WTC11 (cell line): Measurements from ENCODE around the gene CITED4.

Experiments used
- ATF2 ChIP-seq: sonication (generic); formaldehyde crosslinking; IDR thresholded peaks from 2 replicates; pipeline ENCODE4 v1.8.1; 2022; ENCODE audit warnings: low read depth, missing genetic modification reagents, borderline replicate concordance
- CTCF ChIP-seq: fragments of 200-600 bp; IDR thresholded peaks from 2 replicates; pipeline ENCODE4 v1.8.0; 2022; ENCODE audit warnings: antibody characterized with exemption
- E2F1 ChIP-seq: sonication (generic); formaldehyde crosslinking; IDR thresholded peaks from 2 replicates; pipeline ENCODE4 v1.8.0; 2022; ENCODE audit warnings: mild to moderate bottlenecking, missing genetic modification reagents
- FOXJ3 ChIP-seq: sonication (generic); formaldehyde crosslinking; IDR thresholded peaks from 2 replicates; pipeline ENCODE4 v1.9.0; 2021; ENCODE audit warnings: missing genetic modification reagents, mild to moderate bottlenecking, borderline replicate concordance
- MAX ChIP-seq: sonication (generic); formaldehyde crosslinking; IDR thresholded peaks from 2 replicates; pipeline ENCODE4 v1.8.0; 2022; ENCODE audit warnings: mild to moderate bottlenecking, missing genetic modification reagents
- MLX ChIP-seq: sonication (generic); formaldehyde crosslinking; IDR thresholded peaks from 2 replicates; pipeline ENCODE4 v1.8.1; 2023; ENCODE audit warnings: mild to moderate bottlenecking, missing genetic modification reagents, moderate library complexity
- TEAD1 ChIP-seq: sonication (generic); formaldehyde crosslinking; IDR thresholded peaks from 2 replicates; pipeline ENCODE4 v1.8.0; 2022; ENCODE audit warnings: mild to moderate bottlenecking, missing genetic modification reagents
- USF2 ChIP-seq: sonication (generic); formaldehyde crosslinking; IDR thresholded peaks from 2 replicates; pipeline ENCODE4 v1.8.1; 2023; ENCODE audit warnings: mild to moderate bottlenecking, missing genetic modification reagents, moderate library complexity

- no peak for TF ChIP-seq CTCF
- TF ChIP-seq FOXJ3: no peak
- no peak for TF ChIP-seq USF2
- TF ChIP-seq E2F1 (CRISPR knock-in tag): no peak
- TF ChIP-seq MAX (CRISPR knock-in tag): no peak
- no peak for TF ChIP-seq MLX
- TF ChIP-seq ATF2 (CRISPR knock-in tag): no peak
- no peak for TF ChIP-seq TEAD1 (CRISPR knock-in tag)
Measured at GRCh38 chr1:40845895-40846294, 16.3 kb downstream of the CITED4 start.
